Ectodermal cell (in vitro differentiated cells): ENCODE measurements around the gene SMTNL2.
"Not testable (repeated sequence)": the region's sequence is repeated elsewhere in the genome, so short reads cannot be mapped to it uniquely, and the experiment has no call there.

Experiments used
- H3K27ac ChIP-seq: 2 replicates; pipeline ENCODE4 v1.7.0; 2013; ENCODE audit warnings: mild to moderate bottlenecking, low read depth, low read length; ENCODE audit not compliant: insufficient read depth, poor library complexity, severe bottlenecking
- H3K27me3 ChIP-seq: 2 replicates; pipeline ENCODE4 v1.7.0; 2013; ENCODE audit warnings: mild to moderate bottlenecking, low read length; ENCODE audit not compliant: insufficient read depth, control insufficient read depth, poor library complexity, severe bottlenecking
- H3K36me3 ChIP-seq: one replicate; pipeline ENCODE4 v1.7.0; 2013; ENCODE audit warnings: low read length; ENCODE audit not compliant: control insufficient read depth, insufficient read depth
- H3K4me1 ChIP-seq: one replicate; pipeline ENCODE4 v1.7.0; 2013; ENCODE audit warnings: low read length; ENCODE audit not compliant: control insufficient read depth, insufficient read depth
- H3K4me3 ChIP-seq: 2 replicates; pipeline ENCODE4 v1.7.0; 2013; ENCODE audit warnings: low read depth, low read length, control low read depth; ENCODE audit not compliant: insufficient read depth
- H3K9me3 ChIP-seq: 2 replicates; pipeline ENCODE4 v1.7.0; 2013; ENCODE audit warnings: mild to moderate bottlenecking, low read length, moderate library complexity; ENCODE audit not compliant: control insufficient read depth
- WGBS, 2 experiments: methylation state at CpG; one replicate each; pipeline ENCODE4 v1.1.7; 2013; ENCODE audit warnings: missing lambda C conversion rate in 2 of 2; 5-methylcytosine and 5-hydroxymethylcytosine counted together

Gene SMTNL2

GRCh38 chr17:4642286-4642685, 58.0 kb downstream of the SMTNL2 start:
- Histone ChIP-seq H3K9me3 (no peaks in the 10 kb centered on the region), H3K27me3 (peaks cover 63% of the 10 kb centered on the region), H3K4me3 (no peak overlapping the region), H3K36me3 (no peaks in the 10 kb centered on the region), H3K27ac (no peak overlapping the region), H3K4me1 (peaks cover 10% of the 10 kb centered on the region)
- WGBS, 2 experiments: 25 to 30% methylated on average over 6 of the region's 6 CpGs

GRCh38 chr17:4643676-4644075, 59.3 kb downstream of the SMTNL2 start:
- Histone ChIP-seq H3K27me3 (peaks cover 54% of the 10 kb centered on the region), H3K4me3 (no peak overlapping the region), H3K27ac (no peak overlapping the region), H3K9me3 (no peaks in the 10 kb centered on the region), H3K36me3 (no peaks in the 10 kb centered on the region), H3K4me1 (peaks cover 10% of the 10 kb centered on the region)
- WGBS, 2 experiments: 94 to 95% methylated on average over 4 of the region's 4 CpGs

GRCh38 chr17:4645642-4646041, 61.3 kb downstream of the SMTNL2 start:
- no peaks in the 10 kb centered on the region for H3K9me3 ChIP-seq
- H3K27me3 ChIP-seq: peaks cover 37% of the 10 kb centered on the region

GRCh38 chr17:4648741-4649140, 64.4 kb downstream of the SMTNL2 start:
- Histone ChIP-seq H3K4me3 (no peak overlapping the region), H3K9me3 (no peaks in the 10 kb centered on the region), H3K27me3 (peaks cover 6% of the 10 kb centered on the region), H3K27ac (no peak overlapping the region), H3K4me1 (no peaks in the 10 kb centered on the region), H3K36me3 (no peaks in the 10 kb centered on the region)
- WGBS, 2 experiments: 85 to 92% methylated on average over 2 of the region's 2 CpGs

More at GRCh38 chr17:4645642-4646041, 61.3 kb downstream of the SMTNL2 start:
- no peaks in the 10 kb centered on the region for H3K36me3 ChIP-seq
- H3K27ac ChIP-seq: no peak overlapping the region
- no peak overlapping the region for H3K4me3 ChIP-seq
- 86 to 88% methylated on average over 5 of the region's 5 CpGs for WGBS, 2 experiments
- peaks cover 10% of the 10 kb centered on the region for H3K4me1 ChIP-seq

- H3K4me1 ChIP-seq: no peaks in the 10 kb centered on the region
- WGBS, 2 experiments: 94 to 97% methylated on average over 5 of the region's 5 CpGs
- H3K4me3 ChIP-seq: no peak overlapping the region
- H3K27me3 ChIP-seq: no peaks in the 10 kb centered on the region
- H3K9me3 ChIP-seq: no peaks in the 10 kb centered on the region
- H3K36me3 ChIP-seq: no peaks in the 10 kb centered on the region
- no peak overlapping the region for H3K27ac ChIP-seq
Observed at GRCh38 chr17:4652997-4653396, 68.7 kb downstream of the SMTNL2 start.

- 95% methylated on average over 7 of the region's 7 CpGs for WGBS, 2 experiments
- not testable (repeated sequence) for H3K27me3 ChIP-seq
Observed at GRCh38 chr17:4655933-4656332, 71.6 kb downstream of the SMTNL2 start.

GRCh38 chr17:4657678-4658077, 73.3 kb downstream of the SMTNL2 start:
- Histone ChIP-seq H3K4me1 (no peaks in the 10 kb centered on the region), H3K36me3 (no peaks in the 10 kb centered on the region), H3K4me3 (no peak overlapping the region), H3K9me3 (no peaks in the 10 kb centered on the region), H3K27me3 (no peaks in the 10 kb centered on the region), H3K27ac (no peak overlapping the region)
- 96 to 97% methylated on average over 2 of the region's 2 CpGs for WGBS, 2 experiments

More at GRCh38 chr17:4655933-4656332, 71.6 kb downstream of the SMTNL2 start:
- not testable (repeated sequence) for H3K4me3 ChIP-seq, H3K9me3 ChIP-seq, H3K4me1 ChIP-seq, H3K36me3 ChIP-seq, H3K27ac ChIP-seq
